ENCODE data around the gene CLSTN2. TPM values are rescaled to one million over a fixed set of nuclear protein-coding genes. Genes with fewer than 3 reads are reported as not detected.

The CLSTN2 gene
- total and polyA plus RNA-seq, 2 experiments from 2014 or later: 23.0 to 27.0 TPM

DNA sequence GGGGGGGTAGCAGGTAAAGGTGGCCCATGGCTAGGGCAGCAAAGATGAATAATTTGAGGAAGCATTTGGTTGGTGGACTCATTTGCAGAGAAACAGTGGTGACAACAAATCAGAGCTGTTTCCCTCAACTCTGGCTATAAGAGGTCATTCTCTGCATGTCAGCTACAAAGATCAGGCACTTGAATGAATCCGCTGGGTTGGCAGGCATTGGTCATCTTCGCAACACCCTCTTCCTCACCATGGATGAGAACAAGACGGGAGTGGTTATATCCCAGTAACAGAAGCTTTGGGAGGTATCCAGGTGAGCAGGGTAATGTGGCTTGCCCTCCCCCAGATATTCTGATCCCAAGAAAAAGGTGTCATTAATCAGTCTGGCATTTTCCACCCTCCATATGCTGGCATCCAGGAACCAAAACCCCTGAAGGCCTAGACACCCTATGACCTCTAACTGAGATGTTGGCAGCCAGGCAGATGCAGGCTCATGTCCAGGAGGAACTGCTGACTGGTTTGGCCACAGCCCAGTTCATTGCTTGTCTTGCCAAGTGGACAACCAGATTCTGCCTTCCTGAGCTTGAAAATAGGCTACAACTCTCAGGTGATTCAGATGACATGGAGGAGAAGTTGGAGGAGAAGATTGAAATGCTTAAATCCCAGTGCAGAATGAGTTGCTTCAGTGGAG is 634.0 kb downstream of the CLSTN2 start:
- no peak overlapping the region for H3K4me3 ChIP-seq
- no peaks in the 10 kb centered on the region for H3K9me3 ChIP-seq (ENCODE audit: low read depth)
- H3K27ac ChIP-seq: no peak overlapping the region
- no peak overlapping the region for H2AFZ ChIP-seq
- H3K79me2 ChIP-seq: no peaks in the 10 kb centered on the region
- no peaks in the 10 kb centered on the region for H4K20me1 ChIP-seq (ENCODE audit: insufficient read depth, poor library complexity, severe bottlenecking)
- no peaks in the 10 kb centered on the region for H3K9me2 ChIP-seq (replicated peaks; ENCODE audit: insufficient read depth)
- DNase-seq (ENCODE audit: low spot score): no peak
- TF ChIP-seq, protein P1, sequence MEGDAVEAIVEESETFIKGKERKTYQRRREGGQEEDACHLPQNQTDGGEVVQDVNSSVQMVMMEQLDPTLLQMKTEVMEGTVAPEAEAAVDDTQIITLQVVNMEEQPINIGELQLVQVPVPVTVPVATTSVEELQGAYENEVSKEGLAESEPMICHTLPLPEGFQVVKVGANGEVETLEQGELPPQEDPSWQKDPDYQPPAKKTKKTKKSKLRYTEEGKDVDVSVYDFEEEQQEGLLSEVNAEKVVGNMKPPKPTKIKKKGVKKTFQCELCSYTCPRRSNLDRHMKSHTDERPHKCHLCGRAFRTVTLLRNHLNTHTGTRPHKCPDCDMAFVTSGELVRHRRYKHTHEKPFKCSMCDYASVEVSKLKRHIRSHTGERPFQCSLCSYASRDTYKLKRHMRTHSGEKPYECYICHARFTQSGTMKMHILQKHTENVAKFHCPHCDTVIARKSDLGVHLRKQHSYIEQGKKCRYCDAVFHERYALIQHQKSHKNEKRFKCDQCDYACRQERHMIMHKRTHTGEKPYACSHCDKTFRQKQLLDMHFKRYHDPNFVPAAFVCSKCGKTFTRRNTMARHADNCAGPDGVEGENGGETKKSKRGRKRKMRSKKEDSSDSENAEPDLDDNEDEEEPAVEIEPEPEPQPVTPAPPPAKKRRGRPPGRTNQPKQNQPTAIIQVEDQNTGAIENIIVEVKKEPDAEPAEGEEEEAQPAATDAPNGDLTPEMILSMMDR (IDR thresholded peaks at IDR 0.05; ENCODE audit: poor library complexity): no peak
- TF ChIP-seq EZH2 (IDR thresholded peaks at IDR 0.05; ENCODE audit: borderline replicate concordance) (no peak), EZH2phosphoT487 (IDR thresholded peaks at IDR 0.05; ENCODE audit: low read depth, severe bottlenecking, unreplicated experiment) (no peak)
- no peaks in the 10 kb centered on the region for H3K27me3 ChIP-seq
- H3K4me2 ChIP-seq: no peak overlapping the region
- H3K36me3 ChIP-seq (replicated peaks; ENCODE audit: insufficient read depth, low read depth): no peaks in the 10 kb centered on the region
- no peaks in the 10 kb centered on the region for H3K4me1 ChIP-seq (ENCODE audit: insufficient read depth)
- WGBS (ENCODE audit: low lambda C conversion rate, missing lambda C conversion rate): 76% methylated on average over 3 of the region's 3 CpGs

DNA sequence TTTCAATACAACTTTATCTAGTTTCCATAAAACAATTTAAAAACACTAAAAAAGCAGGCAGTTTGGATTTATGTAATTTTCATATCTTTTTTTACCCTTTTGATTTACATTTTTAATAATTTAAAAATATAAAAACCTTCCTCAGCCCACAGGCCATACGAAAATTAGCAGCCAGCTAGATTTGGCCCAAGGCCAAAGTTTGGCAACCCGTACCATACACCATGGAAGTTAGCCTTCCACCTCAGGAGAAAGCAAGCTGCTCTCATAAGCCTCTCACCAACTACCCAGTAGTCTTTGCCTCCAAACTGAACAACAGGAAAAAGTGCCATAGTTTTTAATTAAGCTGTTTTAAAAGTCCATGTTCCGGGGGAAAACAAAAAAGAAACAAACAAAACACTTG is 635.6 kb downstream of the CLSTN2 start:
- WGBS (ENCODE audit: low lambda C conversion rate, missing lambda C conversion rate): 77% methylated on average over 3 of the region's 3 CpGs
- Histone ChIP-seq H3K4me2 (no peak overlapping the region), H3K27ac (no peak overlapping the region), H3K4me1 (ENCODE audit: insufficient read depth) (no peaks in the 10 kb centered on the region), H3K36me3 (replicated peaks; ENCODE audit: insufficient read depth, low read depth) (no peaks in the 10 kb centered on the region), H3K79me2 (no peaks in the 10 kb centered on the region), H3K9me3 (ENCODE audit: low read depth) (no peaks in the 10 kb centered on the region), H3K9me2 (replicated peaks; ENCODE audit: insufficient read depth) (no peaks in the 10 kb centered on the region), H2AFZ (no peak overlapping the region), H3K4me3 (no peak overlapping the region), H4K20me1 (ENCODE audit: insufficient read depth, poor library complexity, severe bottlenecking) (no peaks in the 10 kb centered on the region), H3K27me3 (no peaks in the 10 kb centered on the region)
- TF ChIP-seq EZH2phosphoT487 (IDR thresholded peaks at IDR 0.05; ENCODE audit: low read depth, severe bottlenecking, unreplicated experiment) (no peak), EZH2 (IDR thresholded peaks at IDR 0.05; ENCODE audit: borderline replicate concordance) (no peak)
- TF ChIP-seq, protein P1 (IDR thresholded peaks at IDR 0.05; ENCODE audit: poor library complexity): no peak
- DNase-seq (ENCODE audit: low spot score): no peak

DNA sequence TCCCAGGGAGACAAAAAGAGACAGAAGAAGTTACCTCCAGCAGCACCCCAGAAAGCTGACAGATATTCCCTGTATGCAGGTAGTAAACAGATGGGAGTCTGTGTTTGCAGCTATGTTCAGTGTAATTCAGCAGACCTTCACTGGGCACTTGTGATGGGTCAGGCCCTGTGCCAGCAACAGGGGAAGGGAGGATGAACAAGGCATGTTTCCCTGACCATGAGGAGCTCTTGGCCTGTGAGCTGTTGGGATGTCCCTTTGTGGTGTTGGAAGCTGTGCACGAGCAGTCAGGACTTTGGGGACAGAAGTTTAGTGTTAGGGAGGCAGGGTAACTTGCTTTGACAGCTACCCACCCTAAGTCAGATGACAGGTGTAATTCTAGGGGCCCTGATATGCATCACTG is 636.9 kb downstream of the CLSTN2 start:
- H3K4me2 ChIP-seq: no peak overlapping the region
- H2AFZ ChIP-seq: no peak overlapping the region
- H4K20me1 ChIP-seq (ENCODE audit: insufficient read depth, poor library complexity, severe bottlenecking): no peaks in the 10 kb centered on the region
- TF ChIP-seq, protein P1 (IDR thresholded peaks at IDR 0.05; ENCODE audit: poor library complexity): no peak
- TF ChIP-seq EZH2phosphoT487 (IDR thresholded peaks at IDR 0.05; ENCODE audit: low read depth, severe bottlenecking, unreplicated experiment) (no peak), EZH2 (IDR thresholded peaks at IDR 0.05; ENCODE audit: borderline replicate concordance) (no peak)
- no peaks in the 10 kb centered on the region for H3K79me2 ChIP-seq
- no peaks in the 10 kb centered on the region for H3K36me3 ChIP-seq (replicated peaks; ENCODE audit: insufficient read depth, low read depth)
- no peaks in the 10 kb centered on the region for H3K27me3 ChIP-seq
- no peaks in the 10 kb centered on the region for H3K9me3 ChIP-seq (ENCODE audit: low read depth)
- H3K9me2 ChIP-seq (replicated peaks; ENCODE audit: insufficient read depth): no peaks in the 10 kb centered on the region
- no peak overlapping the region for H3K4me3 ChIP-seq
- no peaks in the 10 kb centered on the region for H3K4me1 ChIP-seq (ENCODE audit: insufficient read depth)
- no peak for DNase-seq (ENCODE audit: low spot score)
- 89% methylated on average over 1 of the region's 1 CpG for WGBS (ENCODE audit: low lambda C conversion rate, missing lambda C conversion rate)
- no peak overlapping the region for H3K27ac ChIP-seq

Data from hepatocyte (in vitro differentiated cells).